NCI-H524 (cell line): Measurements from ENCODE around the gene PYGO2.
A peak's percentile ranks its signal among the peaks of the same experiment; 100 is the strongest.

Source experiments
- DNase-seq, 2 experiments: peaks; one replicate each; lab custom pipeline; 2025; lab: John Stamatoyannopoulos, UW

The PYGO2 gene

DNA sequence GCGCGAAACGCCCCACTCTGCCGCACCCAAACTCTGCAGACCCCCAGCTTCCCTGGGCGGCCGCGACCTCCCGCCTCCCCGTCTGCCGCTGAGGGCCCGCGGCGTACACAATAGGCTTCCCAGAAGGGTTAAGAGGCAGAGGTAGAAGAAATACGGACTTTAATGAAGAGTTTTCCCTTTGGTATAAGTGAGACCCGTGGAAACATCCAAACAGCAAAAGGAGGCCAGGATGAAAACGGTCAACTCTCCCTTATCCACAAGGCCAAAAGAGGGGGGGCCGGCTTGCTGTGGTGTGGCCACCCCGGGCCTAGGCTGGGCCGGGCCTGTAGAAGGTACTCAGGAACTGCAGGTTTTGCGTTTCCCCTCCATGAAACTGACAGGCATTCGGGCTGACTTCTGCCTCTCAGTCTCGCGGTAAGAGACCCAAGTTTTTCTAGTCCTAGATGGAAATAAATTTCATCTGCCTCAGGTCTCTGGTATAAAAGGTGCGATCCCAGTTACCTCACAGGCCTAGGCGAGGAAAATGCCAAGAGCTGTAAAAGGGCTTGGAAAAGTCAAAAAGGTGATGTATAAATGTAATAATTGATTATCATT, 671 bp upstream of the PYGO2 start:
- DNase-seq = no peak

DNA sequence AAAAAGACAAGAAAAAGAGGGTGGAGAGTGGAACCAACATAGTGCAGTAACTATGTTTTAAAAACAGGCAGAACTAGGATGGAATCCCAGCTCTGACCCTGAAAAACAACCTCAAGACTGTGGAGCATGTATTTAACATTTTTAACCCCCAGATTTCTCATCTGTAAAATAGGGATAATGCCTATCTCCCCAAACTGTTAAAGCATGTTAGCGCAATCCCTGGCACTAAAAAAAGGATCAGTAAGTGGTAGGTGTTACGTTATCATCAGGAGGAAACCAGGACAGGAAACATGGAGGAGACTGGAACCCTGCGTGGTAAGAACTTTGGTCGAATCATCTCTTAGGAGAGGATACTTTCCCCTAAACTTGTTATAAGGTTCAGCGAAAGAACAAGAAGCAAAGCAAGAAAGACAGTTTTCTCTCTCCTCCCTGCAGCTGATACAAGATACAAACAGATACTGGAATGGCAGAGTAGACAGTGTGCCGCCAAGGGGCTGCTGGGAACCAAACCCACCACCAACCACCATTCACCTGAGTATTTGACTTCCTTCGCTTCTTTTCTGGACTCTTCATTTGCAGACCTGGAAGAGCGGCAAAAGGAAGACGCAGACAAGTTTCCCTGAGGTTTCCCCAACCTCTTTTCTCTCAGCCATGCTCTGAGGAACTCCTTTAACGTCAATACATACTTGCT, 991 bp downstream of the PYGO2 start:
- no peak for DNase-seq

DNA sequence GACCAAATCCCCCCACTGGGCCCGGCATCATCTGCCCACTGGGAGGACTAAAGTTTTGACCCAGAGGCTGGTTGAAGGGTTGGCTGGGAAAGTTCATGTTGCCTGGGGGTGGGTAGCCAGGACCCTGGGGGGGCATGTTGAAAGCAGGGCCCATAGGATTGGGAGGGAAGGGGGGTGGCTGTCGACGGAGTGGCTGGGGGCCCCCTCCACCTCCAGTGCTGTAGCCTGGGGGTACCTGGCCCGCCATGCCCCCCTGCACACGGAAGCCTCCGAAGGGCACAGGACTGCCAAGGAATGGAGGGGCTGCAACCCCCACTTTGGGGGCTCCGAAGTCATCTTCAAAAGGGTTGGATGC, 2.2 kb downstream of the PYGO2 start:
- DNase-seq = no peak

DNA sequence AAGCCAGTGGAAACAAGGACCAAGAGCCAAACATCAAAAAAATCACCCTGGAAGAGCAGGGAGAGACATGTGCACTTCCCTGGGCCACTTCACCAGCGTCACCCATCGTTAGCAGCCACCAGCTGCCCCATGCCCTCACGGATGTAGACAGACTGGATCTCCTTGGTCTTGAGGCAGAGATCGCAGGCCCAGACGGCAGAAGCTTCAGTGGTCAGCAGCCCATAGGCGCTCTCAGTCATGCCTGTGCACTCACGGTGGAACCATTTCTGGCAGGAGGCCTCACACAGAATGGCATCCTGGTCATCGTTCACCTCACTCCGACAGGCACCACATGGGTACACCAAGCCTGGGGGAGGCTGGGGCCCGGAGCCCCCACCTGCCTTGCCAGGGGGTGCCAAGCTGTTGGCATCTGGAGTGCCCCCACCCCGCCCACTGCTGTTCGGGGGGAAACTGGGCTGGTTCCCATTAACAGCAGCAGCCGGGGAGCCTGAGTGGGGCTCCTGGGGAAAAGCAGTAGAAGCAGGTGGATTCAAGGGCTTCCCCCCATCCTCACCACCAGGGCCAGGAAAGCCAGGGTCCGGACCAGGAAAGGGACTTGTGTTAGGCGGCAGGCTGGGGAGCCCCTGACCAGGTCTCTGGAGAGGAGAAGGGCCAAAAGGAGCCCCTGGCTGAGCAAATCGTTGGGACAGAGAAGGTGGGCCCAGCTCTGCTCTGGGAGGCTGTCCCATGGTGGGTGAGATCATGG, 2.7 kb downstream of the PYGO2 start:
- no peak for DNase-seq

DNA sequence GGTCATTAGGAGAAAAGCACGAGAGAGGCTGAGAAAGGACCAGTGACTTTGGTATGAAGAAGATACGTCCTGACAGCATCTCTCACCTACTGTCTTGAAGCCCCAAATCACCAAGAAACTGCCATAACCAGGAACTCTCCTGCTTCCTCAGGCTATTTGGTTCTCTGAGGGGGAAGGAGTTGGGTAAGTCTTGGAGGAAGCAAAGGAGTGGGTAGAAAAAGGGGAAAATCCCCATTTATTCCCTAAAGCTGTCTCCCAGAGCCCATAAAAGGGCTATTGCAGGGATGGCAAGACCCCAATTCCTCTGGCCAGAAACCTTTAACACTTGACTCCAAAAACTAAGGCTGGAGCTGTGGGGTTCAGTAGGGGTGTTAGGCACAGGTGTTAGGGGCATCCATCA, 3.5 kb downstream of the PYGO2 start:
- DNase-seq = no peak

DNA sequence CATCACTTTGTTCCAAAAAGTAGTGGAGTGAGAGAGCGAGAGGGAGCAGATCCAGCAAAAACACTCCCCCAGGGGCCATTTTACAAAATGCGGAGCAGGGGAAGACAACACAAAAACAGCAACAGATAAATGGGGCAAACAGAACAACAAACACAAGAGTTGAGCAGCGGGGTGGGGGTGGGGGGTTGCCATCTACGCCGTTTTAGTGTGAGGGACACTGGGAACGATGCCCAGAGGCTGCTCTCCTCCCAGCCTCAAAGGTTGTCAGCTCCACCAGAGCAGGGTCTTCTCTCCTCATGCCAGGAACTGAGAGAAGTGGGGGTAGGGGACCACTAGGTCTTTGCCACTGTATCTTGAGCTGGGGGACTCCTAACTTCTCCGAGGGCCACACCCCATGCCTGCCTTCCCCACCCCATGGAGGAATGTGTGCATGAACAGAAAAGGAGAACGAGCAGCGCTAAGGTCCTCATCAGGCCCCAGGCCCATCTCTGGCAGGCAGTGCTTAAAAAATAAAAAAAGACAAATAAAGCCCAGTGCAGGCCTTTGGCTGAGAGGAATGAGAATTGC, 4.4 kb downstream of the PYGO2 start:
- no peak for DNase-seq

DNA sequence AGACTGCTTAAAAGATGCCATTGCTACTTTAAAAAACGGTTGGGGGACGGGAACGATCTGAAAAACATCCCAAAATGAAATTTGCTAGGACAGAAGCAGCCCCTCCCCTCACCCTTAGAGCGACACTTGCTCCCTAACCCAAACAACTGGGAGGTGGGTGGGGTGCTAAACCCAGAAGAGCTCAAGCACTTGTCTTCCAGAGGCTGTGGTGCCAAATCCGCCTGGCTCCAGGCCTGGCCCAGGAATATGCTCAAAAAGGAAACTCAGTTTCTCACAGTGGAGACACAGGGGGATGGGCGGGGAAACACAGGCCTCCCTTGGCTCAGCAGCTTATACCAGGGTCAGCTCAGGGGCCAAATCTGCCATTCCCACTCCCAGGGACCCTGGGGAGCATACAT, 5.0 kb downstream of the PYGO2 start:
- peak in 1 of 2 experiments; percentile 65 for DNase-seq

DNA sequence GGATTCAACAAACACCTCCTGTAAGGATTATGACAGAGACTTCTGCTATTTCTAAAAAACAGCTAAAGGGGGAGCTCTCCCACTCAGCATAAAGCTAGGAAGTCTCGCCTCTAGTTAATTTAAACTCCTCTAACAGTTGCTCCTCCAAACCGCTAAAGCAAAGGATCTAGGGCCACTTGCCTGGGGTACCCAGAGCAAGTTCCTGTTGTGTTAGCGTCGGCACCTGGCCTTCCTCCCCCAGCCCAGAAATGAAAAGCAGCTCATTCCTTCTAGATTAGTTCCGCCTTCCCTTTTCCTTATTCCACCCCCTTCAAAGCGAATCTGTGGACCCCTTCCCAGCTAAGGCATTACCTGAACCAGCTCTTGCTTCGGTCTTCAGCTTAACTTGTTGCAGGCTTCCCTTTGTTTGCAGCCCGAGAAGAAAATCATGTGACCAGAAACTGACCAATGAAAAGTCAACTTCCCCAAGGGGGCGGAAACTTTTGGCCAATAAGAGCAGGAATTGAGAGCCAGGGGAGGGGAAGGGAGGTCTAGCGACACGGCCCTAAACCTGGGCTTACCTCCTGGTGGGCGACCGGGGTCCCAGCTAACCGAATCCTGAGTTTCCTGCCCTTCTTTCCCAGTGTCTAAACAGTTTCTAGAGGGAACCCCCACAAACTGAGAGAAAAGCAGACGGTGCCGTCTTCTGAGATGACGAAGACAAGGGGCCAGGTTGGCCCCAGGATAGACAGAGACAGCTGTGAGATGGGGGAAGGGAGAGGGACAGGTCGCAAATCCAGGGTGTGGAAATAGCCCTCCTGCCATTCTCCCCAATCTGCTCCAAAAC, 5.7 kb downstream of the PYGO2 start, which contains the start of gene PBXIP1:
Gene PBXIP1, minus strand, starts transcription at position 382 of the 826 bp plus-strand sequence. CDS start 2,378 bp downstream, outside the sequence.
- peak; percentile 84 to 90 for DNase-seq

DNA sequence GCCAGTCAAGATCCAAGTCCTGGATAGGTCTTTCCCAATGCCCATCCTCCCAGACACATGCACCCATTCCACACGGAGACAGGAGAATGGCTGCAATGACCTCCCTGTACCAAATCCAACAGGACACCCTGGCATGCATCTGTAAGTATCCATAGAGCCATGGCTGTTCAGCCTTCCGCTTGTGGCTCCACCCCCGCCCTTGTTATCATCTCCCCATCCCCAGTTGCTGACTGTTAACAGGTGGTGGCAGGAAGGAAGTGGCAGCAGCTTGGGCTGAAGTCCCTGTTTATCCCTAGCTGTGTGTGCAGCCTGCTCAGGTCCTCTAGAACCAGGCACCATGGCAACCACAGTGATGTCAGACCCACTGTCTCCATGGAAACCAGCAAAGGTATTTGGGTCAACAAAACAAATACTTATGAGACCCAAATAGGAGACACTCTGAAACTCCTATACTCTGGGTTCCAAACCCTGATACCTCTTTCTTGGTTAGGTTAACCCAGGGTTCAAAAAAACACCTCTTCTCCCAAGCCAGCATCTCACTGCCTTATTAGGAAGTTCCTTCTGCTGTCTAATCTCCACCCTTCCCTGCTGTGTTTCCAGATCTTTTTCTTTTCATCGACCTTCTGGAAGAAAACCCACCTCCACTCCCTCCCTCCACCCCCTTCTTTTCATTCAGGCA, 6.4 kb downstream of the PYGO2 start:
- DNase-seq = peak; percentile 87 to 88

DNA sequence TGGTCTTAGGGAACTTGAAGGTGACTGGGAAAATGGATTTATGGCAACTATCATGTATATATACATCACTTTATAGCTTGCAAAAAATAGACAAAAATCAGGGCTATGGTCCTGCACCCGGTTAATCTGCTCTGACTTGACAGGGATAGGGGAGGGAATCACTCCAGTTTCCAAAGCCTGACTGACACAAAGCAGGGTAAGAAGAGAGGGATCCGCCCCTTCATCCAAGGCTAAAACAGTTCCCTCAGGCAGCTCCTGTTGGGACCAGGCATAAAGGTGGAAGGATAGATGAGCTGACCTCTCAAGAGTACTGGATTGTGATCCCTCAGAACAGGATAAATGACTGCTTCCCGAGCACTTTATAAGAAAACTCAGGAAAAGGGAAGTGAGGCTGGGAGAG, 7.0 kb downstream of the PYGO2 start:
- DNase-seq = no peak

DNA sequence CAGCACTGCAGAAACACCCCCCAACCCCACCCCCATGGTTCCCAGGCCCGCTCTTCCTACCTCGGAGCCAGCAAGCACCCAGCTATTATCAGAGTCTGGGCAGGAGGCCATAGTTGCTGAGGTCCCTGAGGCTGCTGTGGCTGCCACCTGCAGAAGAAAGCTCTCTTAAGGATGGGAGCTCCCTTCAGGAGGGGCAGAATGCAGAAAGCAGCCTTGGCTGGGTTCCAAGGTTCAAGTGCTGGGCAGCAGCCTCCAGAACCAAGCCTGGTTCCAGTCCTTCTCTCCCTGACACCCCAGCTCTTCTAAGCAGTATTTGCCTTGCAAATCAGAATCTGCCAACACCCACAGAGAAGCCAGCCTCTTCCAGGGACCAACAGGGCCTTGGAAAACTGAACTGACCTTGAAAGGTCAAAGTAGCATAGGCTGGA, 8.0 kb downstream of the PYGO2 start:
- DNase-seq = no peak

DNA sequence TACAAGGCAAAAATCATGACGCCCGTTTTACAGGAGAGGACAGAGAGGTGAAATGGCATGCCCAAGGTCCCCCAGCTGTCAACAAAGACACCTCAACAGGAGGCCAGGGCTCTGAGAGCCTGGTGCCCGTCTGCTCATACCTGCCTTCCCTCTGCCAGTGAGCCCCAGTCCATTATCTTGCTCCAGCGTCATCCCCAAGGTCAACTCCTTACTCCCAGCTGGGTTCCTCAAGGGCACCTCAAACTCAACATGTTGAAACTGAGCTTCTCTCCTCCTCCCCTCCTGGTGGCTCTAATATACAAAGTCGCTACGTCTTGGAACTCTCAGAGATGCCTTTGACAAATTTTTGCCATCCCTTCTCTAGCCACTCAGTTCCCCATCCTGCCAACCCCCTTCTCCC, 8.9 kb downstream of the PYGO2 start:
- no peak for DNase-seq

DNA sequence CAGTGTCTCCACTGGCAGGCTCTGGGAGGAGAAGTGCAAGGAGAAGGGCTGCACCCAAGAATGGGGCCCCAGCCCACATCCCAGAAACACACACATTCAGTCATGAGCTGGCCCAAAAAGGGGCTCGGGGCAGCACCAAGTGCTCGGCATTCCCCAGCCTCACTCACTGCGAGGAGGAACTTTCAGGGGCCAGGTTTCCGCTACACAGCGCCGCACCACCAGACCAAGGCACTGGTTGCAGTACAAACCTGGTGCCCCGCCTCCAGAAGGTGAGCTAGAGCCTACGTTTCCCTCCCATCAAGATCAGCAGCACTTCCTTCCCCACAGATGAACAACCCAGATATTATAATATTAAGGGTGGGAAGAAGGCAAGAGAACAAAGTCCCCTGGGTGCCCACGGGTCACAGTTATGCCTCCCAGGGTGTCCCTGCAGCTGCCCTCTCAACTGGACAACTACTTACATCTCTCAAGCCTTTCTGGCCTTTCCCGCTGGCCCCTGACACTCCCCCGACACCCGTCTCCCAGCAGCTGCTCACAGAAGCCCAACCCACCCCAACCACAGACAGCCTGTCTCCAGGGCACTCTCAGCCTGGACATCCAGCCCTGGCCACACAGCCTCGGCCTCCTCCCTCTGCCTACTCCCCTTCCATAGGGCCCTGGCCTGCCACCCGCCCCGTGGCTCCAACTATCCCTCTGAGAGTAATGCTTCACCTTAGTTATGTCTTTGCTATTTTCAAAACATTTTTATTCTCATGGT, 9.5 kb downstream of the PYGO2 start:
- DNase-seq = no peak

DNA sequence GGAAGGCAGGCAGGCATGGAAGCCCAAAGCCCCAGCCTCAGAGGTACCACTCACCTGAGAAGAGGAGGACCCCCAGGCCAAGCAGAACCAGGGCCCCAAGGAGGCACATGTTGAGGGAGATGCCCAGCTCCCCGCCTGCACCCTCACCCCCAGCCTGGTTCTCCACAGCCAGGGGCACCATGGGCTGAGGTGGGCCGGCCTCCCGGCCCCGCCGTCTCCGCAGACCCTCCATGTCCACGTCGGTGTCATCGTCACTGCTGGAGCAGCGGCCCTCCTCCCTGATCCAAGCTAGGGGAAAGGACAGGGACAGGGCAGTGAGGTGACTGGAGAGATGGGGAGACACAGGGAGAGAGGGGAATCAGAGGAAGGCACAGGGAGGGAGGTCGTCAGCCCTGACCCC, 13.5 kb downstream of the PYGO2 start:
- no peak for DNase-seq

DNA sequence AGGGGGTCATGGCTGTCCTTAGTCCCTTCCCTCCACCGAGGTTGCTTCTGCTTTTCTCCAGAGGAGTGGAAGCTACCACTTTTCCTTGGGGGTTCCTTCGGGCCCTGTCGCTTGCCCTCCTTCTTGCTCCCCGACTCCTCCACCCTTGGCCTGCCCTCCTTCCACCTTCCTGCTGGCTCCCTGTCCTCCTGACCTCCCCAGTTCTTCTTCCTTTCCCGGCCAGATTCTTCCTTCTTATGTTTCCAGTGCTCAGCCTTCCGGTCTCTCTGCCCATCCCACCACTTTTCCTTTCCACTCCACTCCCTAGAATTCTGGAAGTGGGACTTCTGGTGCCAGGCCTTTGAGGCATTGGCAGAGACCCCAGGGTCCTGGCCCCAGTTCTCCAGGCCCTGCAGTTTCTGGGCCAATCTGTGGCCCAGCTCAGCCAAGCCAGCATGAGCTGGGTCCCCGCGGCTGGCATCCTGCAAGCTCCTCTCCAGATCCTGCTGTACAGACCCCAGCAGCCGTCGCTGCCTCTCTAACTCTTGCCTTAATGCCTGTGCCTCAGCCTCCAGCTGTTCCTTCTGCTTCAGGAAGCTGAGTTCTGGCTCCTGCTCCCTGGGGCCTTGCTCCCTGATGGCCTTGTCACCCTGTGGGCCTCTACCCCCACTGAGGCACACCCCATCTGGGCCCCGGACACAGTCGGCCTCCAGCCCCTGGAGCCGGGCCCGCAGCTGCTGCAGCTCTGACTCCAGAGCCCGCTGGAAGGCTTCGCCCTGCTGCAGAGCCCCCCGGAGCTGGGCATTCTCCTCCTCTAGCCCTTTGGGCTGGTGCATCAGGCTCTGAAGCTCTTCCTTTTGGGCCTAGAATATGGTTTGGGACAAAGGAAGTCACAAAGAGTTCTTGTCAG, 15.4 kb downstream of the PYGO2 start:
- DNase-seq = no peak

DNA sequence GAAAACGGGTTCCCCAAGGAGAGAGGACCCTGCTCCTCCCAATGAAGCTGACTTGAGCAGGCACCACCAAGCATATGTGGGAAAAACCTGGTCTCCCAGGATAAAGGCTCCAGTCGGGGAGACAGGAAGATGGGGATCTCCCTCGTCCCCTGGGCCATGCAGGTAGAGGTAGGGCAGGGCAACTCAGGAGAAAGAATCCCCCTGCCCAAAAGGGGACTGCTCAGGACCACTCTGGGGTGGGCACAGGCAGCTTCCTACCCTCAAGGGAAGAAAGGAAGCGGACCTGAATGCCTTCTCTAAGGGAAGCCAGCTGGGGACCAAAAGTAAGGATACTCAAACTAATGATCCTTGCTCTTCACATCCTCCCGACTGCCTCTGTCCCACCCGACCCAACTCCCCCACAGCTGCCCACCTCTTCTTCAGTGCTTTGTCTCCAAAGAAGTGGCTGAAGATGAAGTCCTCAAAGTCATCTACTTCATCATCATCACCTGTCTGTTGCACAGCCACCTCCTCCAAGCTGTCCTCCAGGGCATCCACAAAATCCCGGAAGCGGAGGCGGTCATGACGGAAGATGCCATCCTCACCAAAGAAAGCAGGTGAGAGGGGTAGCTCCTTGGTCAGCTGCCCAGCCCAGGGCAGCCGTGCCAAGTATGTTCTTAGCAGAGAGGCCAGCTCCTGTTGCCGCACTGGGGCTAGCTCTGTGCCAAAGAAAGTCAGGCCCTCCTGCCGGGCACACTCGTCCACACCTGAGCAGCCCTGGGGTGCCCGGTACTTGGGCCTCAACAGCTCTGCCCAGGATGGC, 16.2 kb downstream of the PYGO2 start:
- no peak for DNase-seq

DNA sequence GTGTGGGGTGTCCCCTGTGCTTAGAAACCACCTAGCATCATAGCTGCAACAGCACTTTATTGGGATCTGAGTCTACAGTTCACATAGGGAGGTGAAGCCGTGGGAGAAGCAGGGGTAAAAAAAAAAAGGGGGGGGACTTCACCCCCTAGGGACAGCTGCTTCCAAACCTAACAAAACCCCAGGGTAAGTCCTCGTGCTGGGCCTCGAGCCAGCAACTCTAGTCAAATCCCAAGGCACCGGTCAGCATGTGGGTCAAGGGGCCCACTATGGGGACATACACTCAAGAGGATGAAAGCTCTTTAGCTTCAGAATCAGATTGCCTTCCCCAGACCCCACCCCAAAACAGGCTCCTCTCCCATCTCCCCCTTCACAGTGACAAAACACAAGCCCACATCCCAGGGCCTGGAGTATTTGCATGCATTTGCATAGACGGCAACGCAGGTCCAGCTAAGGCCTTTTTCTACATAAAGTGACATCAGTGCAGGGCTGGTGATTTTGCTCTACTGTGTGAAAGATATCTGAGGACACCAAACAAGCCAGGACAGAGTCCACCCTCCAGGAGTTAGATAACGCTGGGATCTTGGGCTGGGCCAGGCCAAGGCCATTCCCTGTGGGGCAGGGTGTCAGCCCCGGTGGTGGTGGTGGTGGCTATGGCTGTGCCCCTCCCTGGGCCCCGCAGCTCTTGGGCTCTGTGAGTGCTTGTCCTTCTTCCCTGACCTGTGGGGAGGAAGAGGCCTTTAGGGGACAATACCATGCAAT, 17.0 kb downstream of the PYGO2 start:
- no peak for DNase-seq
